Measurements from ENCODE around the gene BNIP3. TPM values are rescaled to one million over a fixed set of nuclear protein-coding genes. Genes with fewer than 3 reads are reported as not detected.

The BNIP3 gene
- 100 to 1,000 TPM; 115 to 121 TPM for total RNA-seq

DNA sequence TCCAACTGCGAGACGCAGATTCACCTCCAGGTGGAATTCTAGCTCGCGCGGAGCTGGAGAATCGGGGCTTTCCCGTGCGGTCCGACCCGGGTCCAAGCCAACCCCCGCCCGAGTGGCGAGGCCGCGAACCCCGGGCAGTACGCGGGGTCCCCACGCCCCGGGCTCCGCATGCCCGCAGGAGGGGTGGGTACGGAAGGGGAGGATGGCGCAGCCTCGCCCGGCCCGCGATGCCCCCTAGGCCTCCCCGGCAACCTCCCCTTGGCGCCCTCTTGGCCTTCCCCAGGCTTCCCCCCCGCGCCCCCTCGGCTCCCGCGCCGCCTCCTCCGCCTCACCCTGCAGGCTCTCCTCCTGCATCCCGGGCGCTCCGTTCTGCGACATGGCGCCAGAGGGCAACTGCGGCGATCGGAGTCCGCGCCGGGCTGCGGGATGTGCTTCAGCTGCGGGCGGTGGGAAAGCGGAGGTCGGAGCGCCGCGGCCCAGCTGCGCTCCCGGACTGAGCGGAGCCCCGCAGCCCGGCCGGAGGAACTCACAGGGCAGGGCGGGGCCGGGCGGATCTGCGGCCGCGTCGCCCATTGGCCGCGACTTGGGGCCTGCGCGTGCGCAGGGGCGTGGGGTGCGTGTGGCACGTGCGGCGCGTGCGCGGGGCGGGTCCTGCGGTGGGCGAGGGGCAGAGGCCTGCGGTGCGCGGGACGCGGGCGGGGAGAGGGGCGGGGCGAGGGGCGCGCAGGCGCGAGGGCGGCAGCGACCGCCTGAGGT is at the start of gene BNIP3:
Gene BNIP3 (minus strand): TSS at position 495 of the 756 bp plus-strand sequence. CDS start 117 bp downstream, at position 378.
- no peaks in the 10 kb centered on the region for H3K27me3 Mint-ChIP-seq
- H3K36me3 Mint-ChIP-seq, result peaks cover 39% of the 10 kb centered on the region
- no peaks in the 10 kb centered on the region for H3K9me3 Mint-ChIP-seq
- DNase-seq, result peak; percentile 95
- peaks cover 36% of the 10 kb centered on the region for H3K4me1 Mint-ChIP-seq
- peak within 1 kb of the TSS; percentile 75 for H3K27ac Mint-ChIP-seq
- peak within 1 kb of the TSS; percentile 88 for H3K4me3 Mint-ChIP-seq

DNA sequence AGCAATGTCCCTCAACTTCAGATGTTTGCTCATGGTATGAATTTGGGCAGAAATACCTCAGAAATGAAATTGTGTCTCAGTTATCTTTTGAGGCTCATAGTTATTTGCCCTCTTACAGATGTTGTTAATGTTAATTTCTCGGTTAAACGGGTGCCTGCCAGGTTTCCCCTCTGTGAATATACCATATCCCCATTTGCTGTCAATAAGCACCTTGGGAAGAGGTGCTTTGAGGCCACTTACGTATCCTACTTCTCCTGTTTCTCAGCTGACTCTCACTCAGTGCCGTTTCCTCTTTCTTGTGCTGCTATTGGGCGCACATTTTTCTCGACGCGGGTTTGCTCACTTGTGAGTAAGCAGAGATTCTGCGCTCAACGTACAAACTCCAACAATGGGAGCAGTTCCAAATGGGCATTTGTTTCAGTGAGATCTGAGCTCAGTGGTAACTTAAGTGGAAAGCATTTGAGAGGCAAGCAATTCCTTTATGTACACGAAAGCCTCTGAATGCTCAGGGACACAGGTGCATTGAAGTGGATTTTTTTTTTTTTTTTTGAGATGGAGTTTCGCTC is 49.3 kb upstream of the BNIP3 start:
- Mint-ChIP-seq H3K27me3 (peaks cover 69% of the 10 kb centered on the region), H3K27ac (no peak overlapping the region), H3K4me3 (no peak overlapping the region), H3K4me1 (no peaks in the 10 kb centered on the region), H3K36me3 (no peaks in the 10 kb centered on the region), H3K9me3 (no peaks in the 10 kb centered on the region)
- DNase-seq, result no peak

- no peaks in the 10 kb centered on the region for H3K4me1 Mint-ChIP-seq
- H3K27me3 Mint-ChIP-seq, result peaks cover 69% of the 10 kb centered on the region
- DNase-seq, result no peak
- H3K9me3 Mint-ChIP-seq, result no peaks in the 10 kb centered on the region
- H3K36me3 Mint-ChIP-seq, result no peaks in the 10 kb centered on the region
- H3K27ac Mint-ChIP-seq, result no peak overlapping the region
- no peak overlapping the region for H3K4me3 Mint-ChIP-seq
Observed at GRCh38 chr10:132028706-132029105, 47.0 kb upstream of the BNIP3 start.

GRCh38 chr10:132027423-132027983 is 45.8 kb upstream of the BNIP3 start:
- no peak for DNase-seq
- Mint-ChIP-seq H3K27ac (no peak overlapping the region), H3K4me1 (peaks cover 5% of the 10 kb centered on the region), H3K36me3 (no peaks in the 10 kb centered on the region), H3K27me3 (peaks cover 68% of the 10 kb centered on the region), H3K4me3 (no peak overlapping the region), H3K9me3 (no peaks in the 10 kb centered on the region)

DNA sequence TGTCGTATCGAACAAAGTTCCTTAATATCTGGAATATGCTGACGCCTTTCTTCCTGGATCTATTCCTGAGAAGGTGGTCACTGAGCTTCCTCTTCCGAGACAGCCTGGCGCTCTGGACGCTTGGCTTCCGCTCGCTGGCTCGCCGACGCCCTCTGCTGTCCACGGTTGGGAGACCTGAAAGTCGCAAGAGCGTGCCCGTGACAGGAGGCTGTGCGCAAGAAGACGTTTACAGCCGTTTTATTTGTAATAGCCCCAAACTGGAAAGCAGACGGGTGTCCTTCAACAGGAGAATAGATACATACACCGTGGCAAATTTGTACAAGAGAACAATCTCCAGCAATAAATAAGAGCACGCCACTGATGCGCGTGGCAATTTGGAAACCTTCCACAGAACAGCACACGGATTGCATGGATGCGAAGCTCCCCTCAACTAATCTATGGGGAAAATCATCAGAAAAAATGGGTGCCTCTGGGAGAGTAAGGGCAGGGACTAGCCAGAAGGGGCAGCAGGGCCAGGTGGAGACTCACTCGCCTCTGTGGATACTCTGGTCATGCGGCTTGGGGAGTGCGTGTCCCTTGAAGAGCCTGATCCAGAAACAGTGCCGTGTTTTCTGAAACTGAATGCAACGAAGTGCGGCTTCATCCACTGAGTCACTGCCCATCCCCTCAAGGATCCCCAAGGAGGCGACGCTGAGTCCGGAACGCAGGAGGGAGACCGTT is 41.5 kb upstream of the BNIP3 start:
- Mint-ChIP-seq H3K27me3 (peaks cover 47% of the 10 kb centered on the region), H3K27ac (no peak overlapping the region), H3K4me3 (peak overlapping the region; percentile 16), H3K4me1 (peaks cover 5% of the 10 kb centered on the region), H3K36me3 (no peaks in the 10 kb centered on the region), H3K9me3 (no peaks in the 10 kb centered on the region)
- peak; percentile 76 for DNase-seq

- H3K4me3 Mint-ChIP-seq, result no peak overlapping the region
- DNase-seq, result no peak
Observed at GRCh38 chr10:132022241-132022640, 40.5 kb upstream of the BNIP3 start.

DNA sequence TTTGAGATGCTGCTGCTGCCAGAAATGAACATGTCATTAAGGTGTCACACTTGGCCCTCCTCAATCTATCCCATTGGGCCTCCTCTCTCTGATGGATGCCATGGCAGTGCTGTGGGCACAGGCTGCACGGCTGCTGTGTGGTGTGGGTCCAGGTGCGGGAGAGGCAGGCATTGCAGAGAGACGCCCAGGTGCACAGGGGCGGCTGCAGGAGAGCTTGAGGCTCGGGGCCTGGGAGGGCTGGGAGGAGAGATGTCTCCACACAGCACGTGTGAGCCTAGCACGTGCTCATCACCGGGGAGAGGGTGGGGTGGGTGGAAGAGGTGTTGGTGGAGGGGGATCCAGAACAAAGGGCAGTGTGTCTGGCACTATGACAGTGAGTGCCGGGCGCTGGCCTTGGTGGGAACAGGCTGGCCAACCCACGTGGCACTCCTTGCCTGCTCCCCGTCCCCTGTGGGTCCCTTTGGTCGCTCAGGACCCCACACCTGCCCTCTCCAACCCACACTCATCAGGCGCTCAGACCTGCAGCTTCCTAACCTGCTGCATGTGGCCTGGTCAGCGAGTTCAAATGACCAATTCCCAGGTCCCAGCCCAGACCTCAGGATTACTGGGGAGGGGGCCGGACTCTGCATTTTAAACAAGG is 39.9 kb upstream of the BNIP3 start:
- H3K9me3 Mint-ChIP-seq, result no peaks in the 10 kb centered on the region
- H3K4me3 Mint-ChIP-seq, result no peak overlapping the region
- no peak for DNase-seq
- H3K27ac Mint-ChIP-seq, result no peak overlapping the region
- H3K4me1 Mint-ChIP-seq, result peaks cover 5% of the 10 kb centered on the region
- peaks cover 33% of the 10 kb centered on the region for H3K27me3 Mint-ChIP-seq
- H3K36me3 Mint-ChIP-seq, result no peaks in the 10 kb centered on the region

More at GRCh38 chr10:132022241-132022640, 40.5 kb upstream of the BNIP3 start:
- H3K36me3 Mint-ChIP-seq, result no peaks in the 10 kb centered on the region
- H3K9me3 Mint-ChIP-seq, result no peaks in the 10 kb centered on the region
- peaks cover 5% of the 10 kb centered on the region for H3K4me1 Mint-ChIP-seq
- peaks cover 38% of the 10 kb centered on the region for H3K27me3 Mint-ChIP-seq
- no peak overlapping the region for H3K27ac Mint-ChIP-seq

DNA sequence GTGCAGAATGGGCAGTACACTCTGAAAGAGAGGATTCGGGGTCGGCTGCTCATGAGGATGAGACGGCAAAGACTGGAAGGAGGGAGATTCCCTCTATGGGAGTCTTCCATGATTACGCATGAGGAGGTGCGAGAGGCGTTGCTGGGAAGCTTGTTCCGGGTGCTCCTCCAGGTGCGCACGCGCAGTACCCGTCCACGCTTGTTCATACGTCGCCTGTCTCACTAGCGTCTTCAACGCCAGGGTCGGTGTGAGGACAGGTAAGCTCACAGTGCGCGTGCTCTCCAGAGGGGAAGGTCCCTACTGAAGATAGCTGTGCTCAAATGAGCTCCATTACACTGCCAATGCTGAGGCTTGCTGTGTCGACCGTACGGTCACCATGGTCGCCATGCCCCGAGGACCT is 39.3 kb upstream of the BNIP3 start:
- H3K4me1 Mint-ChIP-seq, result peaks cover 5% of the 10 kb centered on the region
- peaks cover 29% of the 10 kb centered on the region for H3K27me3 Mint-ChIP-seq
- H3K9me3 Mint-ChIP-seq, result no peaks in the 10 kb centered on the region
- no peak overlapping the region for H3K4me3 Mint-ChIP-seq
- DNase-seq, result no peak
- no peaks in the 10 kb centered on the region for H3K36me3 Mint-ChIP-seq
- no peak overlapping the region for H3K27ac Mint-ChIP-seq

GRCh38 chr10:132020456-132020855 is 38.7 kb upstream of the BNIP3 start:
- no peak overlapping the region for H3K4me3 Mint-ChIP-seq
- no peak for DNase-seq
- H3K9me3 Mint-ChIP-seq, result no peaks in the 10 kb centered on the region
- H3K36me3 Mint-ChIP-seq, result no peaks in the 10 kb centered on the region
- peaks cover 25% of the 10 kb centered on the region for H3K27me3 Mint-ChIP-seq
- H3K4me1 Mint-ChIP-seq, result peaks cover 5% of the 10 kb centered on the region
- no peak overlapping the region for H3K27ac Mint-ChIP-seq

- Mint-ChIP-seq H3K4me1 (peaks cover 5% of the 10 kb centered on the region), H3K27me3 (peaks cover 15% of the 10 kb centered on the region), H3K9me3 (no peaks in the 10 kb centered on the region), H3K4me3 (no peak overlapping the region), H3K27ac (no peak overlapping the region), H3K36me3 (no peaks in the 10 kb centered on the region)
- DNase-seq, result no peak
Observed at GRCh38 chr10:132019366-132019765, 37.6 kb upstream of the BNIP3 start.

DNA sequence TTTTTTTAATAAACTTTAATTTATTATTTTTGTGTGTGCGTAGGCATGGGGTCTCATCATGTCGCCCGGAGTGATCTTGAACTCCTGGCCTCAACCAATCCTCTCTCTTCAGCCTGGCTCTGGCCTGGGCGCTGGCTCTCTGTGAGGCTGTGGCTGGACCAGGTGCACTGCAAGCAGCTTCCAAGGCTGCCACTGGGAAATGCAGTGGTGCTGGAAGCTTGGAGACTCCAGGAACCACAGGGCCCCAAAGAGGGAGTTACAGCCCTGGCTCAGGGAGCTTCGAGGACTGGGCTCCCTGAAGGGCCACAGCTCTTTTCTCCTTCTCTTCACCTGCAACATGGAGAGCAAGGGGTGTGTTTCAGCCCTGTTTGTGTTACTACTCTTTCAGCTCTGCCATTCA is 36.7 kb upstream of the BNIP3 start:
- Mint-ChIP-seq H3K4me1 (peaks cover 5% of the 10 kb centered on the region), H3K4me3 (no peak overlapping the region), H3K36me3 (no peaks in the 10 kb centered on the region), H3K27ac (no peak overlapping the region), H3K9me3 (no peaks in the 10 kb centered on the region), H3K27me3 (peaks cover 6% of the 10 kb centered on the region)
- DNase-seq, result no peak

DNA sequence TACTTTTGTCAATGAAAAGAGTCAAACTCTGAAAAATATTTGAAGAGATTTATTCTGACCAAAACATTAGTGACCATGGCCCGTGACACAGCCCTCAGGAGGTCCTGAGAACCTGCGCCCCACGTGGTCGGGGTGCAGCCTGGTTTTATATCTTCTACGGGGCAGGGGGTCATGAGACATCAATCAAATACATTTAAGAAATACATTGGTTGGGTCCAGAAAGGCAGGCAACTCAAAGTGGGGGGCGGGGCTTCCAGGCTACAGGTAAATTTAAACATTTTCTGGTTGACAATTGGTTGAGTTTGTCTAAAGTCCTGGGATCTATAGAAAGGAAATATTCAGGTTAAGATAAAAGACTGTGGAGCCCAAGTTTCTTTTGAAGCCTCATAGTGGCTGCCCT is 34.8 kb upstream of the BNIP3 start:
- no peaks in the 10 kb centered on the region for H3K9me3 Mint-ChIP-seq
- DNase-seq, result no peak
- H3K4me3 Mint-ChIP-seq, result no peak overlapping the region
- H3K27me3 Mint-ChIP-seq, result no peaks in the 10 kb centered on the region
- no peaks in the 10 kb centered on the region for H3K36me3 Mint-ChIP-seq
- H3K27ac Mint-ChIP-seq, result no peak overlapping the region
- H3K4me1 Mint-ChIP-seq, result no peaks in the 10 kb centered on the region

GRCh38 chr10:132011445-132011844 is 29.7 kb upstream of the BNIP3 start:
- no peaks in the 10 kb centered on the region for H3K4me1 Mint-ChIP-seq
- H3K9me3 Mint-ChIP-seq, result no peaks in the 10 kb centered on the region
- no peaks in the 10 kb centered on the region for H3K36me3 Mint-ChIP-seq
- DNase-seq, result no peak
- H3K4me3 Mint-ChIP-seq, result no peak overlapping the region
- peaks cover 5% of the 10 kb centered on the region for H3K27me3 Mint-ChIP-seq
- no peak overlapping the region for H3K27ac Mint-ChIP-seq

GRCh38 chr10:132011024-132011423 is 29.3 kb upstream of the BNIP3 start:
- Mint-ChIP-seq H3K4me1 (no peaks in the 10 kb centered on the region), H3K4me3 (no peak overlapping the region), H3K9me3 (no peaks in the 10 kb centered on the region), H3K27ac (no peak overlapping the region), H3K27me3 (peaks cover 5% of the 10 kb centered on the region), H3K36me3 (no peaks in the 10 kb centered on the region)
- DNase-seq, result no peak

DNA sequence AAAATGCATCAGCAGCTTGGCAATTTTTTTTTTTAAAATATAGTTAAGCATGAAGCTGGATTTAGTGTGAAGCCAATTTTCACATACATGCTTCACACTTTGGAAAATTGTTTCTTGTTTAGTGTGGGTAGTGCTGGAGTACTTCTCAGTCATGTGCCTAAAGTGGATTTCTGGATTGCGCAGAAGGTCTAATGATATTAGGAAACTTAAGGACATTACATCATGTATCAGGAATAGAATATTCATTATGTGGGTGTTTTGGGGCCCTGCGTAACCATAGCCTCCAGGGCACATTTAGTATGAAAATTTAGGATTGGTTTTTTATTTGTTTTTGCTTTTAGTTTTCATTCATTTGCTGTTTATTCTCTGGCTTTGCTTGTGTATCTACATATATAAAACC is 28.8 kb upstream of the BNIP3 start:
- Mint-ChIP-seq H3K36me3 (no peaks in the 10 kb centered on the region), H3K9me3 (peaks cover 3% of the 10 kb centered on the region), H3K4me1 (no peaks in the 10 kb centered on the region), H3K4me3 (no peak overlapping the region), H3K27me3 (peaks cover 5% of the 10 kb centered on the region), H3K27ac (no peak overlapping the region)
- no peak for DNase-seq

All from activated naive CD8-positive, alpha-beta T cell treated with anti-CD3 and anti-CD28 coated beads for 36 hours (primary cell).